Measurements from ENCODE around the gene ZNF428.

GRCh38 chr19:43619262-43620060 is at the start of gene ZNF428:
- TF ChIP-seq CTCF (IDR thresholded peaks at IDR 0.05; ENCODE audit: poor library complexity) (no peak), EZH2 (IDR thresholded peaks at IDR 0.05; ENCODE audit: borderline replicate concordance) (no peak)
